PFSK-1 (cell line): ENCODE data around the gene LGALS9.

ENCODE experiments used
- POLR2AphosphoS5 ChIP-seq: IDR thresholded peaks from 2 replicates; pipeline ENCODE4 v1.6.1; 2012; ENCODE audit warnings: low read depth, mild to moderate bottlenecking, control low read depth, low read length, moderate library complexity
- SIN3A ChIP-seq: IDR thresholded peaks from 2 replicates; pipeline ENCODE4 v1.6.1; 2012; ENCODE audit warnings: mild to moderate bottlenecking, low read length, moderate library complexity, borderline replicate concordance; ENCODE audit not compliant: insufficient read depth
- TAF1 ChIP-seq: IDR thresholded peaks from 2 replicates; pipeline ENCODE4 v1.6.1; 2012; ENCODE audit warnings: low read length, control low read depth, borderline replicate concordance; ENCODE audit not compliant: insufficient read depth
- TF ChIP-seq, protein P1 (sequence below), 2 experiments: IDR thresholded peaks; 2 replicates each; pipeline versions ENCODE4 v1.6.1 to v1.8.0; 2011 to 2012; ENCODE audit warnings: low read depth in 2 of 2, low read length in 2 of 2, control low read depth in 1 of 2, inconsistent platforms in 1 of 2, mild to moderate bottlenecking in 1 of 2, moderate library complexity in 1 of 2; ENCODE audit not compliant: insufficient read depth in 1 of 2

DNA sequence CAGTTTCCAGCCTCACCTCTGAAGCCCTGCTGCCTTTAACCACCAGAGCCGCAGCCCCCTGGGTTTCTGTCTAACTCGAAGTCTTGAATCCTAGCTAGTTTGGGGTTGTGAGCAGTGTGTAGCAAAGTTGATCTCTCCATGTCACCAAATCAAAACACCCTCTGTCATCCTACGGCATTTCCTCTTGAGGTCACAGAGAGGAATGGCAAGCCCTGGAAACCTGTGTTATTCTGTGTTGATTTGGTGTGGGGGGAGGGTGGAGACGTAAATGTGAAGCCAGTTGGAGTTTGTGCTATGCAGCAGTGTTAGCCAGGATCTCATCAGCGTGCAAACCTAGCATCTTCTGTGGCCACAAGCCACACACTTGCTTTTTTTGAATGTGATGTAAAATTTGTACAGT is 5.1 kb upstream of the LGALS9 start:
- TF ChIP-seq POLR2AphosphoS5 (no peak), TAF1 (no peak), SIN3A (no peak)
- TF ChIP-seq, protein P1, sequence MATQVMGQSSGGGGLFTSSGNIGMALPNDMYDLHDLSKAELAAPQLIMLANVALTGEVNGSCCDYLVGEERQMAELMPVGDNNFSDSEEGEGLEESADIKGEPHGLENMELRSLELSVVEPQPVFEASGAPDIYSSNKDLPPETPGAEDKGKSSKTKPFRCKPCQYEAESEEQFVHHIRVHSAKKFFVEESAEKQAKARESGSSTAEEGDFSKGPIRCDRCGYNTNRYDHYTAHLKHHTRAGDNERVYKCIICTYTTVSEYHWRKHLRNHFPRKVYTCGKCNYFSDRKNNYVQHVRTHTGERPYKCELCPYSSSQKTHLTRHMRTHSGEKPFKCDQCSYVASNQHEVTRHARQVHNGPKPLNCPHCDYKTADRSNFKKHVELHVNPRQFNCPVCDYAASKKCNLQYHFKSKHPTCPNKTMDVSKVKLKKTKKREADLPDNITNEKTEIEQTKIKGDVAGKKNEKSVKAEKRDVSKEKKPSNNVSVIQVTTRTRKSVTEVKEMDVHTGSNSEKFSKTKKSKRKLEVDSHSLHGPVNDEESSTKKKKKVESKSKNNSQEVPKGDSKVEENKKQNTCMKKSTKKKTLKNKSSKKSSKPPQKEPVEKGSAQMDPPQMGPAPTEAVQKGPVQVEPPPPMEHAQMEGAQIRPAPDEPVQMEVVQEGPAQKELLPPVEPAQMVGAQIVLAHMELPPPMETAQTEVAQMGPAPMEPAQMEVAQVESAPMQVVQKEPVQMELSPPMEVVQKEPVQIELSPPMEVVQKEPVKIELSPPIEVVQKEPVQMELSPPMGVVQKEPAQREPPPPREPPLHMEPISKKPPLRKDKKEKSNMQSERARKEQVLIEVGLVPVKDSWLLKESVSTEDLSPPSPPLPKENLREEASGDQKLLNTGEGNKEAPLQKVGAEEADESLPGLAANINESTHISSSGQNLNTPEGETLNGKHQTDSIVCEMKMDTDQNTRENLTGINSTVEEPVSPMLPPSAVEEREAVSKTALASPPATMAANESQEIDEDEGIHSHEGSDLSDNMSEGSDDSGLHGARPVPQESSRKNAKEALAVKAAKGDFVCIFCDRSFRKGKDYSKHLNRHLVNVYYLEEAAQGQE (IDR thresholded peaks at IDR 0.05; ENCODE audit: insufficient read depth in 1 of 2, low read depth in 2 of 2, low read length in 2 of 2): no peak
